CD8-positive, alpha-beta memory T cell (primary cell): ENCODE results near the gene EMCN. TPM values are rescaled to one million over a fixed set of nuclear protein-coding genes. Genes with fewer than 3 reads are reported as not detected.

Experiments used
- CTCF ChIA-PET: fragments of 350-600 bp; sonication (Branson Sonifier 250); formaldehyde crosslinking; loops from one replicate; lab custom pipeline; 2021; ENCODE audit warnings: antibody characterized with exemption; lab: Charles Lee
- POLR2A ChIA-PET: fragments of 350-600 bp; sonication (Branson Sonifier 250); formaldehyde crosslinking; loops from one replicate; lab custom pipeline; 2021; ENCODE audit warnings: antibody characterized with exemption; lab: Charles Lee
- DNase-seq, 5 donors: peaks; one replicate each; pipeline versions ENCODE4 v3.0.0 to v3.0.0-alpha.2; 2020 to 2022; ENCODE audit warnings: mixed read lengths in 1 of 5
- H3K27ac ChIP-seq: one replicate; pipeline ENCODE4 v1.7.0; 2013; ENCODE audit warnings: low read depth, mild to moderate bottlenecking, low read length, moderate library complexity
- H3K27me3 ChIP-seq: 2 replicates; pipeline ENCODE4 v1.7.0; 2013; ENCODE audit warnings: low read length, mild to moderate bottlenecking; ENCODE audit not compliant: insufficient read depth, poor library complexity, severe bottlenecking
- H3K36me3 ChIP-seq: 2 replicates; pipeline ENCODE4 v1.7.0; 2013; ENCODE audit warnings: mild to moderate bottlenecking, low read length, moderate library complexity; ENCODE audit not compliant: insufficient read depth
- H3K4me1 ChIP-seq: 2 replicates; pipeline ENCODE4 v1.7.0; 2013; ENCODE audit warnings: mild to moderate bottlenecking, low read length, moderate library complexity; ENCODE audit not compliant: insufficient read depth
- H3K4me3 ChIP-seq: 2 replicates; pipeline ENCODE4 v1.7.0; 2013; ENCODE audit warnings: mild to moderate bottlenecking, low read length
- H3K9me3 ChIP-seq: 2 replicates; pipeline ENCODE4 v1.7.0; 2013; ENCODE audit warnings: mild to moderate bottlenecking, low read length
- H3K27ac Mint-ChIP-seq, 8 donors: one replicate each; pipeline ENCODE4 v1.8.0; 2020 to 2021; ENCODE audit warnings: mixed read lengths in 8 of 8, mild to moderate bottlenecking in 6 of 8, inconsistent platforms in 3 of 8, moderate library complexity in 3 of 8
- H3K27me3 Mint-ChIP-seq, 2 donors: one replicate each; pipeline ENCODE4 v1.8.0; 2020 to 2021; ENCODE audit warnings: mixed read lengths in 2 of 2, mild to moderate bottlenecking in 1 of 2, moderate library complexity in 1 of 2
- H3K36me3 Mint-ChIP-seq, 3 donors: one replicate each; pipeline ENCODE4 v1.8.0; 2020 to 2021; ENCODE audit warnings: mixed read lengths in 3 of 3, inconsistent platforms in 1 of 3, mild to moderate bottlenecking in 1 of 3
- H3K4me1 Mint-ChIP-seq, 3 donors: one replicate each; pipeline ENCODE4 v1.8.0; 2020 to 2021; ENCODE audit warnings: mixed read lengths in 3 of 3, inconsistent platforms in 1 of 3, mild to moderate bottlenecking in 1 of 3
- H3K4me3 Mint-ChIP-seq, 7 donors: one replicate each; pipeline ENCODE4 v1.8.0; 2020 to 2021; ENCODE audit warnings: mixed read lengths in 7 of 7, mild to moderate bottlenecking in 6 of 7, moderate library complexity in 4 of 7, inconsistent platforms in 2 of 7
- H3K9me3 Mint-ChIP-seq, 5 donors: one replicate each; pipeline ENCODE4 v1.8.0; 2020 to 2022; ENCODE audit warnings: mixed read lengths in 5 of 5, mild to moderate bottlenecking in 3 of 5, moderate library complexity in 2 of 5, inconsistent platforms in 1 of 5
- polyA plus RNA-seq: library from polyadenylated mRNA; unstranded; fragments of 300-500 nt; fragmentation: Illumina TruSeq; gene quantifications from one replicate; pipeline ENCODE4 v1.2.3, GENCODE V29; 2021
- total RNA-seq, 2 experiments: library from RNA; stranded (reverse); gene quantifications; one replicate each; pipeline ENCODE4 v1.2.3, GENCODE V29; 2021

The EMCN gene
- total and polyA plus RNA-seq, 3 experiments from 2014 or later: not detected

GRCh38 chr4:100486496-100486895 is 31.3 kb downstream of the EMCN start:
- CTCF ChIA-PET: no interaction called here

GRCh38 chr4:100483796-100484195 is 34.0 kb downstream of the EMCN start:
- Mint-ChIP-seq H3K27me3 (peaks cover 3 to 6% of the 10 kb centered on the region in 2 donors), H3K36me3 (no peaks in the 10 kb centered on the region), H3K27ac (no peak overlapping the region), H3K4me1 (no peaks in the 10 kb centered on the region), H3K4me3 (no peak overlapping the region), H3K9me3 (peaks cover 0 to 1% (median 0%) of the 10 kb centered on the region in 5 donors)
- H3K4me1 ChIP-seq: no peaks in the 10 kb centered on the region
- H3K9me3 ChIP-seq: no peaks in the 10 kb centered on the region
- peaks cover 3% of the 10 kb centered on the region for H3K27me3 ChIP-seq
- DNase-seq: no peak
- no peak overlapping the region for H3K27ac ChIP-seq
- H3K4me3 ChIP-seq: no peak overlapping the region
- POLR2A ChIA-PET: no interaction called here
- H3K36me3 ChIP-seq: no peaks in the 10 kb centered on the region
- CTCF ChIA-PET: no interaction called here

More at GRCh38 chr4:100486496-100486895, 31.3 kb downstream of the EMCN start:
- DNase-seq: peak in 1 of 5 donors; percentile 0
- Mint-ChIP-seq H3K4me1 (no peaks in the 10 kb centered on the region), H3K4me3 (no peak overlapping the region), H3K36me3 (no peaks in the 10 kb centered on the region), H3K9me3 (peaks cover 1 to 6% (median 5%) of the 10 kb centered on the region in 5 donors), H3K27me3 (peaks cover 3 to 8% of the 10 kb centered on the region in 2 donors), H3K27ac (no peak overlapping the region)
- POLR2A ChIA-PET: interaction anchor here (0.6 kb wide), 1 partner anchor 597 kb away, joined by 3 read pairs; no protein-coding TSS in a partner anchor
- H3K27me3 ChIP-seq: no peaks in the 10 kb centered on the region
- no peaks in the 10 kb centered on the region for H3K4me1 ChIP-seq
- H3K36me3 ChIP-seq: no peaks in the 10 kb centered on the region
- no peaks in the 10 kb centered on the region for H3K9me3 ChIP-seq
- H3K27ac ChIP-seq: no peak overlapping the region
- no peak overlapping the region for H3K4me3 ChIP-seq

- H3K27ac ChIP-seq: no peak overlapping the region
- Mint-ChIP-seq H3K27ac (no peak overlapping the region), H3K4me3 (no peak overlapping the region), H3K27me3 (peaks cover 0 to 1% of the 10 kb centered on the region in 2 donors), H3K4me1 (no peaks in the 10 kb centered on the region), H3K9me3 (peaks cover 0 to 2% (median 0%) of the 10 kb centered on the region in 5 donors), H3K36me3 (no peaks in the 10 kb centered on the region)
- H3K36me3 ChIP-seq: no peaks in the 10 kb centered on the region
- no peak for DNase-seq
- H3K27me3 ChIP-seq: peaks cover 3% of the 10 kb centered on the region
- H3K4me3 ChIP-seq: no peak overlapping the region
- H3K9me3 ChIP-seq: no peaks in the 10 kb centered on the region
- H3K4me1 ChIP-seq: no peaks in the 10 kb centered on the region
- CTCF ChIA-PET: no interaction called here
- POLR2A ChIA-PET: no interaction called here
These were observed 37.9 kb downstream of the EMCN start for GRCh38 chr4:100479971-100480370.

- Mint-ChIP-seq H3K4me1 (no peaks in the 10 kb centered on the region), H3K27ac (no peak overlapping the region), H3K27me3 (peaks cover 2 to 17% of the 10 kb centered on the region in 2 donors), H3K9me3 (peaks cover 0 to 2% (median 0%) of the 10 kb centered on the region in 5 donors), H3K4me3 (no peak overlapping the region), H3K36me3 (no peaks in the 10 kb centered on the region)
- Histone ChIP-seq H3K4me1 (no peaks in the 10 kb centered on the region), H3K9me3 (no peaks in the 10 kb centered on the region), H3K36me3 (no peaks in the 10 kb centered on the region), H3K4me3 (no peak overlapping the region), H3K27me3 (no peaks in the 10 kb centered on the region), H3K27ac (no peak overlapping the region)
- ChIA-PET POLR2A (no interaction called here), CTCF (no interaction called here)
- DNase-seq: no peak
These were observed 48.3 kb downstream of the EMCN start for GRCh38 chr4:100469555-100469954.

GRCh38 chr4:100466501-100466900 is 51.3 kb downstream of the EMCN start:
- no peak overlapping the region for H3K4me3 ChIP-seq

GRCh38 chr4:100461807-100462605 is 55.8 kb downstream of the EMCN start:
- DNase-seq: no peak
- Histone ChIP-seq H3K4me1 (peaks cover 9% of the 10 kb centered on the region), H3K9me3 (no peaks in the 10 kb centered on the region), H3K27ac (no peak overlapping the region), H3K27me3 (no peaks in the 10 kb centered on the region), H3K36me3 (no peaks in the 10 kb centered on the region), H3K4me3 (no peak overlapping the region)
- Mint-ChIP-seq H3K36me3 (peaks cover 0 to 1% (median 0%) of the 10 kb centered on the region in 3 donors), H3K9me3 (peaks cover 0 to 2% (median 0%) of the 10 kb centered on the region in 5 donors), H3K27ac (no peak overlapping the region), H3K4me3 (no peak overlapping the region), H3K4me1 (peaks cover 11 to 18% (median 15%) of the 10 kb centered on the region in 3 donors), H3K27me3 (peaks cover 0 to 12% of the 10 kb centered on the region in 2 donors)
- ChIA-PET CTCF (no interaction called here), POLR2A (no interaction called here)

More at GRCh38 chr4:100466501-100466900, 51.3 kb downstream of the EMCN start:
- DNase-seq: no peak
- CTCF ChIA-PET: no interaction called here
- no peaks in the 10 kb centered on the region for H3K36me3 Mint-ChIP-seq
- H3K4me3 Mint-ChIP-seq: no peak overlapping the region
- Histone ChIP-seq H3K4me1 (no peaks in the 10 kb centered on the region), H3K36me3 (no peaks in the 10 kb centered on the region), H3K27me3 (no peaks in the 10 kb centered on the region), H3K27ac (no peak overlapping the region), H3K9me3 (no peaks in the 10 kb centered on the region)
- no peak overlapping the region for H3K27ac Mint-ChIP-seq
- H3K4me1 Mint-ChIP-seq: no peaks in the 10 kb centered on the region
- POLR2A ChIA-PET: no interaction called here
- H3K9me3 Mint-ChIP-seq: peaks cover 0 to 2% (median 0%) of the 10 kb centered on the region in 5 donors
- peaks cover 2 to 17% of the 10 kb centered on the region in 2 donors for H3K27me3 Mint-ChIP-seq

GRCh38 chr4:100450449-100450848 is 67.4 kb downstream of the EMCN start:
- no peaks in the 10 kb centered on the region for H3K27me3 ChIP-seq
- H3K4me1 ChIP-seq: no peaks in the 10 kb centered on the region
- Mint-ChIP-seq H3K27me3 (peaks cover 0 to 17% of the 10 kb centered on the region in 2 donors), H3K4me1 (no peaks in the 10 kb centered on the region), H3K9me3 (peaks cover 0 to 4% (median 0%) of the 10 kb centered on the region in 5 donors), H3K4me3 (no peak overlapping the region), H3K27ac (no peak overlapping the region), H3K36me3 (no peaks in the 10 kb centered on the region)
- no peak overlapping the region for H3K27ac ChIP-seq
- no peak for DNase-seq
- CTCF ChIA-PET: no interaction called here
- POLR2A ChIA-PET: no interaction called here
- H3K9me3 ChIP-seq: no peaks in the 10 kb centered on the region
- H3K36me3 ChIP-seq: no peaks in the 10 kb centered on the region
- no peak overlapping the region for H3K4me3 ChIP-seq

GRCh38 chr4:100431416-100431815 is 86.4 kb downstream of the EMCN start:
- H3K27me3 ChIP-seq: no peaks in the 10 kb centered on the region
- H3K36me3 ChIP-seq: no peaks in the 10 kb centered on the region
- no peaks in the 10 kb centered on the region for H3K4me1 Mint-ChIP-seq
- peaks cover 0 to 13% of the 10 kb centered on the region in 2 donors for H3K27me3 Mint-ChIP-seq
- POLR2A ChIA-PET: no interaction called here
- H3K4me3 Mint-ChIP-seq: no peak overlapping the region
- no peak for DNase-seq
- H3K4me1 ChIP-seq: no peaks in the 10 kb centered on the region
- H3K9me3 Mint-ChIP-seq: peaks cover 0 to 4% (median 0%) of the 10 kb centered on the region in 5 donors
- no peaks in the 10 kb centered on the region for H3K9me3 ChIP-seq
- H3K4me3 ChIP-seq: no peak overlapping the region
- no peak overlapping the region for H3K27ac ChIP-seq
- H3K27ac Mint-ChIP-seq: no peak overlapping the region
- CTCF ChIA-PET: no interaction called here
- H3K36me3 Mint-ChIP-seq: no peaks in the 10 kb centered on the region
